ENCODE measurements around the gene VAV2.

The VAV2 gene

DNA sequence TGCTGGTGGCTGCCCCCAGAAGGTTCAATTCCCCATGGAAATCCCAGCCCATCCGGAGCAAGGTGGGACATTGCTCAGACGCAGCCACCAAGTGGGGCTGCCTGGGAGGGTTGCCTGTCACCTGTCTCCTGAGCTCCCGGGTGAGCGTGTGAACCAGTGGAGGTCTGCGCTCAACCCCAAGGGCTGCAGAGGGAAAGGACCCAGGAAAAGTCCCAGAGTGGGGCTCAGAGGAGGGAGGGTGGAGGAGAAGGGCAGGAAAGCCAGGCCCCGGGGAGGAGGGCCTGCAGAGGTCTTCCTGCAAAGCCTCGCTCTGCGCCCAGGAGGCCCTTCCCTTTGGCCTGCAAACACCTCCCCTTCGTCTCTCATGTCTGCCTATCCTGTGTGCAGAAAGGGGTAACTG is 134.5 kb downstream of the VAV2 start:
- H3K36me3 ChIP-seq = no peaks in the 10 kb centered on the region
- TF ChIP-seq, protein P1, sequence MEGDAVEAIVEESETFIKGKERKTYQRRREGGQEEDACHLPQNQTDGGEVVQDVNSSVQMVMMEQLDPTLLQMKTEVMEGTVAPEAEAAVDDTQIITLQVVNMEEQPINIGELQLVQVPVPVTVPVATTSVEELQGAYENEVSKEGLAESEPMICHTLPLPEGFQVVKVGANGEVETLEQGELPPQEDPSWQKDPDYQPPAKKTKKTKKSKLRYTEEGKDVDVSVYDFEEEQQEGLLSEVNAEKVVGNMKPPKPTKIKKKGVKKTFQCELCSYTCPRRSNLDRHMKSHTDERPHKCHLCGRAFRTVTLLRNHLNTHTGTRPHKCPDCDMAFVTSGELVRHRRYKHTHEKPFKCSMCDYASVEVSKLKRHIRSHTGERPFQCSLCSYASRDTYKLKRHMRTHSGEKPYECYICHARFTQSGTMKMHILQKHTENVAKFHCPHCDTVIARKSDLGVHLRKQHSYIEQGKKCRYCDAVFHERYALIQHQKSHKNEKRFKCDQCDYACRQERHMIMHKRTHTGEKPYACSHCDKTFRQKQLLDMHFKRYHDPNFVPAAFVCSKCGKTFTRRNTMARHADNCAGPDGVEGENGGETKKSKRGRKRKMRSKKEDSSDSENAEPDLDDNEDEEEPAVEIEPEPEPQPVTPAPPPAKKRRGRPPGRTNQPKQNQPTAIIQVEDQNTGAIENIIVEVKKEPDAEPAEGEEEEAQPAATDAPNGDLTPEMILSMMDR (IDR thresholded peaks at IDR 0.05) = no peak
- no peak overlapping the region for H3K27ac ChIP-seq
- H3K4me3 ChIP-seq (ENCODE audit: low read depth in 1 of 2, low read length in 1 of 2) = no peak overlapping the region
- H3K4me1 ChIP-seq (ENCODE audit: control insufficient read depth in 1 of 2, insufficient read depth in 1 of 2, low read depth in 1 of 2, low read length in 1 of 2) = peaks cover 29 to 34% of the 10 kb centered on the region in 2 experiments
- H3K27me3 ChIP-seq = no peaks in the 10 kb centered on the region
- no peaks in the 10 kb centered on the region for H3K9me3 ChIP-seq

DNA sequence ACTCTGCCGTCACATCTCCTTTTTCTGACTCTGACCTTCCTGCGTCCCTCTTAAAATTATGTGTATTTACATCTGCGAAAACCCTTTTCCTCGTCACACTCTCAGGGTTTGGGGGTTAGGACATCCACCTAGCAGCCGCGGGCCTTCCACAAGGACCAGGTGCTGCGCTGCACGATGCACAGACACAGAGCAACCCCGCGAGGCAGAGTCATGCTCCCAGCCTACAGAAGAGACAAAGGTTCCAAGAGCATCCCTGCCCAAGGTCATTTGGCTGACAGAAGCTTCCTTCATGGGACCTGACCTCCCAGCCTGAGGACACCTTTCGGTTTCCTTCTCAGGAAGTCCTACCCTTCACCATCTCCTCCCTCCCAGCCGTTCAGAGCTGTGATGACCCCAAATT is 135.3 kb downstream of the VAV2 start:
- peaks cover 24 to 27% of the 10 kb centered on the region in 2 experiments for H3K4me1 ChIP-seq (ENCODE audit: control insufficient read depth in 1 of 2, insufficient read depth in 1 of 2, low read depth in 1 of 2, low read length in 1 of 2)
- H3K36me3 ChIP-seq = no peaks in the 10 kb centered on the region
- peak overlapping the region; percentile 89 for H3K27ac ChIP-seq
- peak overlapping the region; percentile 33 to 52 for H3K4me3 ChIP-seq (ENCODE audit: low read depth in 1 of 2, low read length in 1 of 2)
- H3K9me3 ChIP-seq = no peaks in the 10 kb centered on the region
- H3K27me3 ChIP-seq = no peaks in the 10 kb centered on the region
- TF ChIP-seq, protein P1 (IDR thresholded peaks at IDR 0.05) = no peak

DNA sequence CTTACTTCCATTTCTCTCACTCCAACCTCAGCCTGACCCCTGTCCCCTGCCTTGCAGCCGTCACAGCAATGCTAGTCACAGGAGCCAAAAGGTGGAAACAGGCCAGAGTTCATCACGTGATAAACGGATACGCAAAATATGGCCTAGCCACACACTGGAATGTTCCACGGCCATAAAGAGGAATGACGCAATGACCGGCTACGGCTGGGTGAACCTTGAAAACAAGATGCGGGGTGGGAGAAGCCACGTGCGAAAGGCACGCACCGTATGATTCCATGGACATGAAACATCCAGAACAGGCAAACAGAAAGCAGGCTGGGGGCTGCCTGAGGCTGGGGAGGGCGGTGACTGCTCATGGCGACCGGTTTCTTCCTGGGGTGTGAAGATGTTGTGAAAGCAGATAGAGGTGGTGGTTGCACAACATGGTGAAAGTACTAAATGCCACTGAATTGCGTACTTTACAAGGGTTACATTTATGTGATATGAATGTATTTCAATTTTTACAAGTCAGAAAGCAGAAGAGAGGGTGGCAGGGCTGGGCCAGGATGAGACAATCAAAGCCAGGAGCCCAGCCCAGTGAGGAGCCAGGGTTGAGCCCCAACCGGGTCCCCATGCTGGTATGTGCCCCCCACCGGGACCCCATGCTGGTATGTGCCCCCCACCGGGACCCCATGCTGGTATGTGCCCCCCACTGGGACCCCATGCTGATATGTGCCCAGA is 136.2 kb downstream of the VAV2 start:
- H3K27me3 ChIP-seq = no peaks in the 10 kb centered on the region
- H3K36me3 ChIP-seq = no peaks in the 10 kb centered on the region
- H3K4me1 ChIP-seq (ENCODE audit: control insufficient read depth in 1 of 2, insufficient read depth in 1 of 2, low read depth in 1 of 2, low read length in 1 of 2) = peaks cover 24 to 27% of the 10 kb centered on the region in 2 experiments
- H3K27ac ChIP-seq = peak overlapping the region; percentile 89
- TF ChIP-seq, protein P1 (IDR thresholded peaks at IDR 0.05) = no peak
- H3K9me3 ChIP-seq = no peaks in the 10 kb centered on the region
- peak overlapping the region; percentile 33 to 52 for H3K4me3 ChIP-seq (ENCODE audit: low read depth in 1 of 2, low read length in 1 of 2)

DNA sequence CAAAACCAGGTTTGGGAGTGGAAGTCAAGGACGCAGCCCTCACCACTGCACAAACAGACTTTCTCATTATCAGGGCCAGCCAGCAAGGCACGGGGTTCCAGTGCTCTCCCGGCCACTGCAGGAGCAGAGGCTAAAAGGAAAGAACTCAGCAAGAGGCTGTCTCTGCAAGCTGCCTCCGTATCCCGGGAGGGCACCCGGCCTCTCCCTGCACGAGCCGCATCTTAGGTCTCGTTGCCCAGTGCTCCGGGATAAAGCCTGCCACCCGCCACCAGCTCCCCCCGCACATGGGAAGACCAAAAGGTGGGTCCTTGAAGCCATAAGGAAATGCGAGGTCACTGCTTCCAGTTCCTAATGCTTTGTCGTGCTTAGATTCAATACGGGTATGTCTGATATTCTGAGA is 136.8 kb downstream of the VAV2 start:
- TF ChIP-seq, protein P1 (IDR thresholded peaks at IDR 0.05) = no peak
- H3K4me1 ChIP-seq (ENCODE audit: control insufficient read depth in 1 of 2, insufficient read depth in 1 of 2, low read depth in 1 of 2, low read length in 1 of 2) = peaks cover 24 to 27% of the 10 kb centered on the region in 2 experiments
- H3K27ac ChIP-seq = peak overlapping the region; percentile 89
- no peaks in the 10 kb centered on the region for H3K36me3 ChIP-seq
- H3K9me3 ChIP-seq = no peaks in the 10 kb centered on the region
- no peaks in the 10 kb centered on the region for H3K27me3 ChIP-seq
- H3K4me3 ChIP-seq (ENCODE audit: low read depth in 1 of 2, low read length in 1 of 2) = peak overlapping the region in 1 of 2 experiments; percentile 52

DNA sequence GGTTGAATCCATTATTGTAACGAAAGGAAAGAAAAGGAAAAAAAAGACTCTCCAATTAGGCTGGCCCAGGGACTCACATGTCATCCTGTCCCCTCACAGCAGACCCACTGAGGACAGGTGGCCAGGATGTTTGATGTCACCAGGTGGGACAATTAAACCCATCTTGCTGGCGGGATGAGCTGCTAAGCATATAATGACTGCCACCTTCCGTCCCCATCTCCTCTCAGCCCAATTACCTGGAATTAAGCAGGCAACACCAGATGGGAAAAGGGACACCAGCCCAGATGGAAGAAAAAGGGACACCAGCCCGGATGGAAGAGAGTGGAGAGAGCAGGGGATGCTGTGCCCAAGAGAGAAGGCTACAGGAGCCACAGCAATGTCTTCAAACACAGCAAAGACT is 137.4 kb downstream of the VAV2 start:
- no peak overlapping the region for H3K4me3 ChIP-seq (ENCODE audit: low read depth in 1 of 2, low read length in 1 of 2)
- TF ChIP-seq, protein P1 (IDR thresholded peaks at IDR 0.05) = no peak
- H3K36me3 ChIP-seq = no peaks in the 10 kb centered on the region
- H3K4me1 ChIP-seq (ENCODE audit: control insufficient read depth in 1 of 2, insufficient read depth in 1 of 2, low read depth in 1 of 2, low read length in 1 of 2) = peaks cover 24 to 27% of the 10 kb centered on the region in 2 experiments
- H3K27ac ChIP-seq = peak overlapping the region; percentile 89
- H3K27me3 ChIP-seq = no peaks in the 10 kb centered on the region
- no peaks in the 10 kb centered on the region for H3K9me3 ChIP-seq
